ENCODE data around the gene REEP1.
"Not testable (repeated sequence)": the region's sequence is repeated elsewhere in the genome, so short reads cannot be mapped to it uniquely, and the experiment has no call there.

DNA sequence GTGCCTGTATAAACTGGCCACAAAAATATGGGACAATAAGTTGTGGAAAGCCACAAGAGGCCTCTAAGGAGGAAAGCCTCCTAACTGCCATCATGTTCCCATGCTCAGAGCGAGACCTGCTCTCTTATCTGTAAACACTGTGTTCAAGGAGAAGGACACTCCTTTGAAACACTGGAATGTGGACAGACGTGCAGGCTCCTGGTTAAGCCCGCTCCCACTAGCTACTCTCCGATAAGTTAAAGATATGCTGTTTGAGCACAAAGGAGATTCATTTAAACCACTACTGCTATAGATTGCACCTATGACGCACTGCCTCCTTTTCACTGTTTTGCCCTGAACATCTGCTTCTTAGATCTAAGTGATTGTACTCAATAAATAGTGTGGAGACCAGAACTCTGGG lies 92.2 kb downstream of the REEP1 start:
- not testable (repeated sequence) for TF ChIP-seq POLR2AphosphoS5, TAF1 (IDR thresholded peaks at IDR 0.05; ENCODE audit: low read depth, low read length)
